ENCODE data around the gene GPI.
"Not testable (repeated sequence)": the region's sequence is repeated elsewhere in the genome, so short reads cannot be mapped to it uniquely, and the experiment has no call there.

GPI gene

GRCh38 chr19:34364830-34365462 is at the start of gene GPI:
GPI (plus strand) TSS chr19:34365196; CDS start chr19:34365267, 71 bp downstream.
- DNase-seq (ENCODE audit: low read depth in 3 of 3): peak; percentile 47 to 72 (median 62)

- no peak for DNase-seq (ENCODE audit: low read depth in 3 of 3)
Measured at GRCh38 chr19:34316247-34316646, 48.7 kb upstream of the GPI start.

GRCh38 chr19:34316741-34317301 is 48.2 kb upstream of the GPI start:
- DNase-seq (ENCODE audit: low read depth in 3 of 3): no peak

GRCh38 chr19:34317311-34317927 is 47.6 kb upstream of the GPI start:
- no peak for DNase-seq (ENCODE audit: low read depth in 3 of 3)

- DNase-seq (ENCODE audit: low read depth in 3 of 3): no peak
Measured at GRCh38 chr19:34319230-34319585, 45.8 kb upstream of the GPI start.

- DNase-seq (ENCODE audit: low read depth in 3 of 3): no peak
Measured at GRCh38 chr19:34319785-34320184, 45.2 kb upstream of the GPI start.

GRCh38 chr19:34320277-34320676 is 44.7 kb upstream of the GPI start:
- no peak for DNase-seq (ENCODE audit: low read depth in 3 of 3)

GRCh38 chr19:34321735-34322134 is 43.3 kb upstream of the GPI start:
- no peak for DNase-seq (ENCODE audit: low read depth in 3 of 3)

- no peak for DNase-seq (ENCODE audit: low read depth in 3 of 3)
Measured at GRCh38 chr19:34323433-34324204, 41.4 kb upstream of the GPI start.

GRCh38 chr19:34324320-34324719 is 40.7 kb upstream of the GPI start:
- DNase-seq (ENCODE audit: low read depth in 3 of 3): no peak

- DNase-seq (ENCODE audit: low read depth in 3 of 3): no peak
Measured at GRCh38 chr19:34325181-34325580, 39.8 kb upstream of the GPI start.

GRCh38 chr19:34325981-34326787 is 38.8 kb upstream of the GPI start:
- no peak for DNase-seq (ENCODE audit: low read depth in 3 of 3)

GRCh38 chr19:34327851-34328250 is 37.1 kb upstream of the GPI start:
- DNase-seq (ENCODE audit: low read depth in 3 of 3): no peak

GRCh38 chr19:34328982-34329381 is 36.0 kb upstream of the GPI start:
- no peak for DNase-seq (ENCODE audit: low read depth in 3 of 3)

- DNase-seq (ENCODE audit: low read depth in 3 of 3): no peak
Measured at GRCh38 chr19:34330116-34330515, 34.9 kb upstream of the GPI start.

GRCh38 chr19:34330596-34330995 is 34.4 kb upstream of the GPI start:
- DNase-seq (ENCODE audit: low read depth in 3 of 3): not testable (repeated sequence)

- DNase-seq (ENCODE audit: low read depth in 3 of 3): not testable (repeated sequence)
Measured at GRCh38 chr19:34331596-34331995, 33.4 kb upstream of the GPI start.

GRCh38 chr19:34332027-34332760 is 32.8 kb upstream of the GPI start:
- no peak for DNase-seq (ENCODE audit: low read depth in 3 of 3)

- no peak for DNase-seq (ENCODE audit: low read depth in 3 of 3)
Measured at GRCh38 chr19:34335914-34336313, 29.1 kb upstream of the GPI start.

- DNase-seq (ENCODE audit: low read depth in 3 of 3): peak in 1 of 3 experiments; percentile 17
Measured at GRCh38 chr19:34336781-34337271, 28.2 kb upstream of the GPI start.

- no peak for DNase-seq (ENCODE audit: low read depth in 3 of 3)
Measured at GRCh38 chr19:34337739-34338138, 27.3 kb upstream of the GPI start.

All from stimulated activated CD4-positive, alpha-beta T cell treated with anti-CD3 and anti-CD28 coated beads, TNF-alpha, amount 100 ng/mL, for 24 hours (primary cell).